Activated B cell treated with CpG ODN at 0.5 μM for 24 hours (primary cell): ENCODE measurements around the gene SPRN. TPM values are rescaled to one million over a fixed set of nuclear protein-coding genes. Genes with fewer than 3 reads are reported as not detected.

Experiments
- ATAC-seq: fragments of 200-7000 bp; cut with Tn5 transposase; one replicate; pipeline ENCODE4 v1.10.0; 2021; ENCODE audit warnings: low read depth, mild to moderate bottlenecking, moderate library complexity
- CTCF ChIA-PET: fragments of 350-600 bp; sonication (Branson Sonifier 250); formaldehyde crosslinking; loops from one replicate; lab custom pipeline; 2021; ENCODE audit warnings: antibody characterized with exemption; lab: Charles Lee
- POLR2A ChIA-PET: fragments of 350-600 bp; sonication (Branson Sonifier 250); formaldehyde crosslinking; loops from one replicate; lab custom pipeline; 2021; ENCODE audit warnings: antibody characterized with exemption; lab: Charles Lee
- DNase-seq: peaks from one replicate; pipeline ENCODE4 v3.0.0; 2022
- H3K27ac Mint-ChIP-seq: one replicate; pipeline ENCODE4 v1.8.0; 2020; ENCODE audit warnings: mixed read lengths
- H3K27me3 Mint-ChIP-seq: one replicate; pipeline ENCODE4 v1.8.0; 2021; ENCODE audit warnings: mixed read lengths
- H3K36me3 Mint-ChIP-seq: one replicate; pipeline ENCODE4 v1.8.0; 2021; ENCODE audit warnings: low read depth, mixed read lengths
- H3K4me1 Mint-ChIP-seq: one replicate; pipeline ENCODE4 v1.8.0; 2021; ENCODE audit warnings: mixed read lengths
- H3K4me3 Mint-ChIP-seq: one replicate; pipeline ENCODE4 v1.8.0; 2020; ENCODE audit warnings: mild to moderate bottlenecking, mixed read lengths
- H3K9me3 Mint-ChIP-seq: one replicate; pipeline ENCODE4 v1.8.0; 2020; ENCODE audit warnings: mixed read lengths
- CTCF ChIP-seq: fragments of 200-600 bp; IDR thresholded peaks from one replicate; pipeline ENCODE4 v1.8.0; 2022; ENCODE audit warnings: antibody characterized with exemption, mild to moderate bottlenecking
- intact Hi-C: fragments of 100-400 bp; cut with micrococcal nuclease; formaldehyde crosslinking; loops from one replicate; pipeline ENCODE4 v1.15.1; 2024
- total RNA-seq: library from RNA; stranded (reverse); gene quantifications from 2 replicates; pipeline ENCODE4 v1.2.3, GENCODE V29; 2022

The SPRN gene
- total RNA-seq, 1 donor from 2014 or later: not detected

GRCh38 chr10:133375357-133376115 is 48.9 kb downstream of the SPRN start:
- peak overlapping the region; percentile 78 for H3K4me3 Mint-ChIP-seq
- DNase-seq (no peak), ATAC-seq (no peak)
- H3K27ac Mint-ChIP-seq: no peak overlapping the region
- intact Hi-C loops: loop anchor here (5.0 to 10.0 kb wide), 2 partner anchors 48 to 1041 kb away; partner anchors contain the start of gene LRRC27
- H3K4me1 Mint-ChIP-seq: peaks cover 36% of the 10 kb centered on the region
- no peaks in the 10 kb centered on the region for H3K27me3 Mint-ChIP-seq
- POLR2A ChIA-PET: interaction anchor here (2.9 kb wide), 1 partner anchor 15 kb away, joined by 34 read pairs; no protein-coding TSS in a partner anchor
- H3K36me3 Mint-ChIP-seq: peaks cover 8% of the 10 kb centered on the region
- H3K9me3 Mint-ChIP-seq: no peaks in the 10 kb centered on the region
- TF ChIP-seq CTCF: no peak
- CTCF ChIA-PET: no interaction called here

GRCh38 chr10:133373174-133374090 is 51.0 kb downstream of the SPRN start, which contains the start of gene ECHS1:
ECHS1 (minus strand) TSS chr10:133373354; CDS start chr10:133373333, 21 bp downstream.
- H3K27ac Mint-ChIP-seq: peak within 1 kb of the TSS; percentile 88
- POLR2A ChIA-PET: interaction anchor here (0.7 to 2.9 kb wide), 6 partner anchors 9 to 29 kb away, joined by 3 to 34 read pairs (median 11); partner anchors contain the start of genes FUOM and MTG1
- peaks cover 27% of the 10 kb centered on the region for H3K36me3 Mint-ChIP-seq
- DNase-seq: peak; percentile 96
- no peaks in the 10 kb centered on the region for H3K9me3 Mint-ChIP-seq
- intact Hi-C loops: loop anchor here (1.0 to 10.0 kb wide), 6 partner anchors 15 to 1039 kb away; partner anchors contain the start of genes FUOM, LRRC27 and MTG1
- no peak for TF ChIP-seq CTCF
- peaks cover 27% of the 10 kb centered on the region for H3K4me1 Mint-ChIP-seq
- peak; percentile 96 for ATAC-seq
- H3K27me3 Mint-ChIP-seq: no peaks in the 10 kb centered on the region
- CTCF ChIA-PET: interaction anchor here (1.7 kb wide), 1 partner anchor 44 kb away, joined by 5 read pairs; no protein-coding TSS in a partner anchor
- H3K4me3 Mint-ChIP-seq: peak within 1 kb of the TSS; percentile 83

GRCh38 chr10:133372507-133372906 is 51.9 kb downstream of the SPRN start:
- ChIA-PET CTCF (interaction anchor here (1.7 kb wide), 1 partner anchor 43 kb away, joined by 5 read pairs; no protein-coding TSS in a partner anchor), POLR2A (interaction anchor here (1.1 to 2.1 kb wide), 5 partner anchors 11 to 28 kb away, joined by 4 to 19 read pairs (median 9); partner anchors contain the start of genes FUOM and MTG1)
- H3K4me3 Mint-ChIP-seq: peak overlapping the region; percentile 75
- intact Hi-C loops: loop anchor here (5.0 to 10.0 kb wide), 2 partner anchors 35 to 1038 kb away; partner anchors contain the start of gene LRRC27
- no peak overlapping the region for H3K27ac Mint-ChIP-seq
- H3K36me3 Mint-ChIP-seq: peaks cover 34% of the 10 kb centered on the region
- ATAC-seq (no peak), DNase-seq (no peak)
- no peak for TF ChIP-seq CTCF
- no peaks in the 10 kb centered on the region for H3K27me3 Mint-ChIP-seq
- no peaks in the 10 kb centered on the region for H3K9me3 Mint-ChIP-seq
- H3K4me1 Mint-ChIP-seq: peaks cover 24% of the 10 kb centered on the region

Other genes with a start within 250 kb of the SPRN start
- gene UTF1, start 194.4 kb downstream of the SPRN start, total RNA-seq: not detected in 2 replicates
- gene VENTX, start 186.8 kb downstream of the SPRN start, total RNA-seq: 0.13 TPM in 1 of 2 replicates, not detected in the other
- gene ADAM8, start 147.8 kb downstream of the SPRN start, total RNA-seq: 137 and 152 TPM in 2 replicates
- gene TUBGCP2, start 115.8 kb downstream of the SPRN start, total RNA-seq: 58.6 and 66.7 TPM in 2 replicates
- gene ZNF511, start 115.7 kb downstream of the SPRN start, total RNA-seq: 56.7 and 58.2 TPM in 2 replicates
- not detected in 2 replicates for gene CALY, start 87.7 kb downstream of the SPRN start, total RNA-seq
- gene PRAP1, start 77.3 kb downstream of the SPRN start, total RNA-seq: not detected in 2 replicates
- 37.2 and 39.1 TPM in 2 replicates for gene FUOM, start 66.6 kb downstream of the SPRN start, total RNA-seq
- gene ECHS1, start 51.3 kb downstream of the SPRN start, total RNA-seq: 37.7 and 39.4 TPM in 2 replicates
- 14.1 and 16.9 TPM in 2 replicates for gene PAOX, start 45.4 kb downstream of the SPRN start, total RNA-seq
- 67.6 and 83.1 TPM in 2 replicates for gene MTG1, start 30.5 kb downstream of the SPRN start, total RNA-seq
- 2.8 TPM in 2 replicates for gene SCART1, start 29.3 kb upstream of the SPRN start, total RNA-seq
- gene CYP2E1, start 102.7 kb upstream of the SPRN start, total RNA-seq: 0.64 and 1.1 TPM in 2 replicates
- gene SYCE1, start 141.0 kb upstream of the SPRN start, total RNA-seq: 0.17 TPM in 1 of 2 replicates, not detected in the other
- gene FRG2B, start 202.2 kb upstream of the SPRN start, total RNA-seq: not detected in 2 replicates